Keratinocyte (primary cell): Measurements from ENCODE around the gene GPR32. TPM values are rescaled to one million over a fixed set of nuclear protein-coding genes. Genes with fewer than 3 reads are reported as not detected.

Experiments used
- DNase-seq: peaks from one replicate; pipeline ENCODE4 v3.0.0-alpha.2; 2011; ENCODE audit warnings: low read depth, missing footprints, low spot score
- FAIRE-seq: peaks from 2 replicates; lab custom pipeline; 2011; peaks lifted over from hg19 to GRCh38; lab: Jason Lieb, UNC
- H2AFZ ChIP-seq: 2 replicates; pipeline ENCODE4 v1.6.0; 2012; ENCODE audit warnings: low read length, control low read depth, inconsistent platforms; ENCODE audit not compliant: control insufficient read depth
- H3K27ac ChIP-seq: 2 replicates; pipeline ENCODE4 v1.5.1; 2011; ENCODE audit warnings: low read length; ENCODE audit not compliant: control insufficient read depth, insufficient read depth
- H3K27me3 ChIP-seq: 3 replicates; pipeline ENCODE4 v1.6.0; 2011; ENCODE audit warnings: low read length; ENCODE audit not compliant: control insufficient read depth, insufficient read depth; ENCODE audit errors: extremely low read depth
- H3K36me3 ChIP-seq, 2 experiments: 2 replicates in 1 of 2; 3 replicates in 1 of 2; pipeline ENCODE4 v1.5.1; 2011; ENCODE audit warnings: low read length in 2 of 2, mild to moderate bottlenecking in 1 of 2; ENCODE audit not compliant: control insufficient read depth in 2 of 2, insufficient read depth in 2 of 2; ENCODE audit errors: extremely low read depth in 1 of 2
- H3K4me1 ChIP-seq: 3 replicates; pipeline ENCODE4 v1.5.1; 2011; ENCODE audit warnings: low read length; ENCODE audit not compliant: control insufficient read depth, insufficient read depth; ENCODE audit errors: extremely low read depth
- H3K4me2 ChIP-seq: 3 replicates; pipeline ENCODE4 v1.6.0; 2011; ENCODE audit warnings: low read depth, low read length; ENCODE audit not compliant: control insufficient read depth, insufficient read depth; ENCODE audit errors: extremely low read depth
- H3K4me3 ChIP-seq, 3 experiments: fragments of 200-600 bp in 1 of 3; sonication (generic) in 1 of 3; 2 replicates in 2 of 3; 3 replicates in 1 of 3; pipeline ENCODE4 v1.5.1; 2011 to 2016; ENCODE audit warnings: low read length in 3 of 3, mild to moderate bottlenecking in 3 of 3, control low read depth in 2 of 3, inconsistent platforms in 1 of 3, low read depth in 1 of 3, mixed read lengths in 1 of 3, mixed run types in 1 of 3, moderate library complexity in 1 of 3; ENCODE audit not compliant: control insufficient read depth in 2 of 3, insufficient read depth in 2 of 3; ENCODE audit errors: extremely low read depth in 1 of 3
- H3K79me2 ChIP-seq: 2 replicates; pipeline ENCODE4 v1.6.0; 2012; ENCODE audit warnings: low read length; ENCODE audit not compliant: control insufficient read depth, insufficient read depth
- H3K9ac ChIP-seq: 3 replicates; pipeline ENCODE4 v1.6.0; 2011; ENCODE audit warnings: low read length; ENCODE audit not compliant: control insufficient read depth, insufficient read depth; ENCODE audit errors: extremely low read depth
- H3K9me1 ChIP-seq: 3 replicates; pipeline ENCODE4 v1.6.0; 2011; ENCODE audit warnings: low read length; ENCODE audit not compliant: control insufficient read depth, insufficient read depth; ENCODE audit errors: extremely low read depth
- H3K9me3 ChIP-seq: 2 replicates; pipeline ENCODE4 v1.5.1; 2012; ENCODE audit warnings: low read depth, low read length; ENCODE audit not compliant: control insufficient read depth
- H4K20me1 ChIP-seq: 3 replicates; pipeline ENCODE4 v1.6.0; 2011; ENCODE audit warnings: low read length; ENCODE audit not compliant: control insufficient read depth, insufficient read depth; ENCODE audit errors: extremely low read depth
- CTCF ChIP-seq, 3 experiments: IDR thresholded peaks in 1 of 3; conservative IDR thresholded peaks in 1 of 3; optimal IDR thresholded peaks in 1 of 3; 2 replicates in 2 of 3; 3 replicates in 1 of 3; pipeline versions ENCODE3 to v1.5.1; 2011; ENCODE audit warnings: low read length in 3 of 3, mild to moderate bottlenecking in 3 of 3, moderate library complexity in 2 of 3, control low read depth in 1 of 3, inconsistent platforms in 1 of 3; ENCODE audit not compliant: insufficient read depth in 2 of 3; ENCODE audit errors: extremely low read depth in 1 of 3
- EZH2 ChIP-seq: IDR thresholded peaks from one replicate; pipeline ENCODE4 v1.6.1; 2012; ENCODE audit warnings: inconsistent platforms, mild to moderate bottlenecking, low read length, moderate library complexity
- dilution Hi-C: fragments of 300-500 bp; cut with MboI; formaldehyde crosslinking; loops from one replicate; pipeline ENCODE4 v1.7.0; 2020; ENCODE audit warnings: low sequenced_read_pairs; ENCODE audit not compliant: extremely low pct_ligation_motif_present
- polyA plus RNA-seq, 5 experiments: library from polyadenylated mRNA; depleted of rRNA in 3 of 5; stranded (reverse) in 3 of 5; stranded (forward) in 1 of 5; unstranded in 1 of 5; fragments of >200 nt; gene quantifications; 1 replicate in 1 of 5; 2 replicates in 3 of 5; 3 replicates in 1 of 5; pipeline versions ENCODE4 v1.2.1 to v1.2.3, GENCODE V29; 2011 to 2012; ENCODE audit warnings: missing spikeins in 2 of 5, low read depth in 1 of 5, low replicate concordance in 1 of 5

Gene GPR32
- polyA plus RNA-seq, 1 donor (not counting 4 experiments of a cell fraction or from before 2014, with no cell fraction given): not detected

- H3K4me2 ChIP-seq: no peak overlapping the region
- dilution Hi-C loops: no loop called here
- no peak overlapping the region for H2AFZ ChIP-seq
- H3K79me2 ChIP-seq: no peaks in the 10 kb centered on the region
- no peak overlapping the region for H3K4me3 ChIP-seq
- DNase-seq: no peak
- H3K9me3 ChIP-seq: no peaks in the 10 kb centered on the region
- H3K4me1 ChIP-seq: no peaks in the 10 kb centered on the region
- no peak overlapping the region for H3K27ac ChIP-seq
- no peaks in the 10 kb centered on the region for H4K20me1 ChIP-seq
- H3K9ac ChIP-seq: no peak overlapping the region
- no peak for FAIRE-seq
- TF ChIP-seq CTCF (optimal IDR thresholded peaks at IDR 0.05 in 1 of 3, IDR thresholded peaks at IDR 0.05 in 1 of 3, conservative IDR thresholded peaks at IDR 0.05 in 1 of 3; ENCODE audit: extremely low read depth in 1 of 3, insufficient read depth in 2 of 3, low read length in 3 of 3) (no peak), EZH2 (no peak)
- no peaks in the 10 kb centered on the region for H3K36me3 ChIP-seq
- no peaks in the 10 kb centered on the region for H3K9me1 ChIP-seq
- peaks cover 3% of the 10 kb centered on the region for H3K27me3 ChIP-seq
Observed at GRCh38 chr19:50736338-50736737, 33.9 kb upstream of the GPR32 start.

- no peak for FAIRE-seq
Observed at GRCh38 chr19:50739132-50739913, 30.9 kb upstream of the GPR32 start.

More at GRCh38 chr19:50739132-50739913, 30.9 kb upstream of the GPR32 start:
- Histone ChIP-seq H3K9ac (no peak overlapping the region), H3K4me1 (no peaks in the 10 kb centered on the region), H3K9me1 (no peaks in the 10 kb centered on the region), H3K4me2 (no peak overlapping the region), H3K9me3 (no peaks in the 10 kb centered on the region), H2AFZ (no peak overlapping the region), H3K79me2 (no peaks in the 10 kb centered on the region), H3K36me3 (no peaks in the 10 kb centered on the region), H3K27me3 (peaks cover 3% of the 10 kb centered on the region), H4K20me1 (no peaks in the 10 kb centered on the region), H3K27ac (no peak overlapping the region), H3K4me3 (no peak overlapping the region)
- TF ChIP-seq CTCF (optimal IDR thresholded peaks at IDR 0.05 in 1 of 3, IDR thresholded peaks at IDR 0.05 in 1 of 3, conservative IDR thresholded peaks at IDR 0.05 in 1 of 3; ENCODE audit: extremely low read depth in 1 of 3, insufficient read depth in 2 of 3, low read length in 3 of 3) (no peak), EZH2 (no peak)
- dilution Hi-C loops: no loop called here
- DNase-seq: no peak
